Loucy (cell line): ENCODE data around the gene ARPIN.

Experiments
- CTCF ChIP-seq: fragments of 200-600 bp; sonication (generic); conservative IDR thresholded peaks from 2 replicates; pipeline ENCODE4 v1.5.1; 2014; ENCODE audit warnings: mild to moderate bottlenecking, antibody characterized with exemption, low read length
- EZH2phosphoT487 ChIP-seq: fragments of 200-600 bp; IDR thresholded peaks from 2 replicates; pipeline ENCODE4 v1.6.1; 2018; ENCODE audit warnings: antibody characterized with exemption, mild to moderate bottlenecking, moderate library complexity, borderline replicate concordance

- TF ChIP-seq EZH2phosphoT487: no peak
- no peak for TF ChIP-seq CTCF
These were observed 34.0 kb upstream of the ARPIN start for GRCh38 chr15:89946681-89947299.
